GM12878 (cell line): ENCODE measurements around the gene ADAM11. TPM values are rescaled to one million over a fixed set of nuclear protein-coding genes. Genes with fewer than 3 reads are reported as not detected.
"Not testable (repeated sequence)": the region's sequence is repeated elsewhere in the genome, so short reads cannot be mapped to it uniquely, and the experiment has no call there.

Source experiments
- ATAC-seq: fragments of 200-7000 bp; cut with Tn5 transposase; 3 replicates; pipeline ENCODE4 v1.9.1; 2020; ENCODE audit warnings: mild to moderate bottlenecking, moderate library complexity
- BruUV-seq: library from RNA; stranded (reverse); fragments of 400-500 nt; replicated peaks from 2 replicates; lab custom pipeline; 2021; lab: Mats Ljungman, UMichigan
- CTCF ChIA-PET: fragments of 300-600 bp; sonication (Branson Sonifier 250); formaldehyde crosslinking; extraction: SDS; loops from one replicate; lab custom pipeline; 2021; ENCODE audit warnings: inconsistent platforms; lab: Yijun Ruan, JAX
- POLR2A ChIA-PET: fragments of 350-600 bp; formaldehyde crosslinking; extraction: SDS; loops from one replicate; lab custom pipeline; 2021; ENCODE audit warnings: inconsistent platforms; lab: Charles Lee
- RAD21 ChIA-PET: fragments of 300-600 bp; sonication (Branson Sonifier 250); formaldehyde crosslinking; loops from one replicate; lab custom pipeline; 2023; ENCODE audit warnings: antibody characterized with exemption; ENCODE audit not compliant: unreplicated experiment; lab: Charles Lee
- SMC1A ChIA-PET: fragments of 300-600 bp; sonication (Branson Sonifier 250); formaldehyde crosslinking; loops from one replicate; lab custom pipeline; 2023; ENCODE audit not compliant: unreplicated experiment, uncharacterized antibody; lab: Charles Lee
- DNase-seq: peaks from one replicate; pipeline ENCODE4 v3.0.0-alpha.2; 2011; ENCODE audit warnings: low read depth, low spot score
- FAIRE-seq: peaks from 3 replicates; lab custom pipeline; 2011; peaks lifted over from hg19 to GRCh38; lab: Jason Lieb, UNC
- H2AFZ ChIP-seq: 2 replicates; pipeline ENCODE4 v1.6.0; 2011; ENCODE audit warnings: low read depth, low read length, control low read depth; ENCODE audit not compliant: control insufficient read depth
- H3K27ac ChIP-seq: 2 replicates; pipeline ENCODE4 v1.5.1; 2011; ENCODE audit warnings: control low read depth; ENCODE audit not compliant: control insufficient read depth, insufficient read depth
- H3K27me3 ChIP-seq, 2 experiments: replicated peaks in 1 of 2; 2 replicates each; pipeline versions ENCODE4 v1.6.0 to v1.6.1; 2011; ENCODE audit warnings: low read length in 1 of 2; ENCODE audit not compliant: control insufficient read depth in 2 of 2, insufficient read depth in 2 of 2
- H3K36me3 ChIP-seq, 2 experiments: 2 replicates each; pipeline ENCODE4 v1.5.1; 2011; ENCODE audit warnings: low read length in 1 of 2; ENCODE audit not compliant: control insufficient read depth in 2 of 2, insufficient read depth in 2 of 2
- H3K4me1 ChIP-seq: 2 replicates; pipeline ENCODE4 v1.6.1; 2011; ENCODE audit warnings: mild to moderate bottlenecking, low read length, moderate library complexity, mixed read lengths; ENCODE audit not compliant: control insufficient read depth, insufficient read depth
- H3K4me2 ChIP-seq: 2 replicates; pipeline ENCODE4 v1.6.0; 2011; ENCODE audit warnings: control low read depth; ENCODE audit not compliant: control insufficient read depth, insufficient read depth
- H3K4me3 ChIP-seq: fragments of 200-600 bp; sonication (generic); 2 replicates; pipeline ENCODE4 v1.5.1; 2016
- H3K79me2 ChIP-seq: 2 replicates; pipeline ENCODE4 v1.6.0; 2011; ENCODE audit warnings: low read length; ENCODE audit not compliant: control insufficient read depth, insufficient read depth
- H3K9ac ChIP-seq: 2 replicates; pipeline ENCODE4 v1.8.0; 2011; ENCODE audit warnings: low read length, control low read depth, mixed read lengths; ENCODE audit not compliant: control insufficient read depth, insufficient read depth
- H3K9me3 ChIP-seq: replicated peaks from 3 replicates; pipeline ENCODE4 v1.5.1; 2011; ENCODE audit warnings: mild to moderate bottlenecking, low read length; ENCODE audit not compliant: control insufficient read depth, insufficient read depth
- H4K20me1 ChIP-seq: 2 replicates; pipeline ENCODE4 v1.6.0; 2011; ENCODE audit not compliant: control insufficient read depth, insufficient read depth
- ASH2L ChIP-seq: fragments of 300-600, 200-600 bp; sonication (generic); IDR thresholded peaks from 2 replicates; pipeline ENCODE4 v1.6.1; 2017; ENCODE audit warnings: low read depth, mild to moderate bottlenecking, borderline replicate concordance
- CHD1 ChIP-seq: IDR thresholded peaks from 2 replicates; pipeline ENCODE4 v1.6.1; 2012; ENCODE audit warnings: low read depth, low read length, improper control_type of control experiment
- EED ChIP-seq: sonication (generic); IDR thresholded peaks from 2 replicates; pipeline ENCODE4 v1.6.1; 2016; ENCODE audit warnings: antibody characterized with exemption, low read depth
- ELK1 ChIP-seq: IDR thresholded peaks from 2 replicates; pipeline ENCODE4 v1.6.1; 2012; ENCODE audit warnings: low read depth, low read length, improper control_type of control experiment
- ESRRA ChIP-seq: IDR thresholded peaks from 2 replicates; pipeline ENCODE4 v1.6.1; 2012; ENCODE audit warnings: mild to moderate bottlenecking, low read length, improper control_type of control experiment
- GATAD2B ChIP-seq: fragments of 450-650 bp; conservative IDR thresholded peaks from 2 replicates; pipeline ENCODE4 v1.6.1; 2017; ENCODE audit warnings: low read depth, mild to moderate bottlenecking, moderate library complexity
- IKZF2 ChIP-seq, 2 experiments: fragments of 450-650 bp; IDR thresholded peaks; 2 replicates each; pipeline ENCODE4 v1.6.1; 2017; ENCODE audit warnings: mild to moderate bottlenecking in 2 of 2, moderate library complexity in 2 of 2
- JUNB ChIP-seq: IDR thresholded peaks from 2 replicates; pipeline ENCODE4 v1.6.1; 2016; ENCODE audit warnings: antibody characterized with exemption, mild to moderate bottlenecking
- ZNF274 ChIP-seq: IDR thresholded peaks from one replicate; pipeline ENCODE4 v1.8.0; 2011; ENCODE audit not compliant: insufficient read length, insufficient read depth
- WGBS: methylation state at CpG from one replicate; pipeline ENCODE4 v1.1.6; 2016; ENCODE audit warnings: low lambda C conversion rate; ENCODE audit not compliant: insufficient replicate concordance, insufficient coverage; ENCODE audit errors: missing lambda C conversion rate; 5-methylcytosine and 5-hydroxymethylcytosine counted together
- in situ Hi-C: fragments of 300-500 bp; cut with MboI; formaldehyde crosslinking; loops from 9 replicates; pipeline ENCODE4 v1.14.3; 2018; ENCODE audit warnings: mixed read lengths
- intact Hi-C: fragments of 100-400 bp; cut with micrococcal nuclease; formaldehyde crosslinking; loops from one replicate; pipeline ENCODE4 v1.14.2; 2022; ENCODE audit not compliant: unreplicated experiment
- polyA plus RNA-seq, 11 experiments: library from polyadenylated mRNA; depleted of rRNA in 4 of 11; unstranded in 6 of 11; stranded (reverse) in 5 of 11; fragments of >200 nt; fragmentation: Nextera tagmentation in 4 of 11; fragmentation: Illumina TruSeq in 1 of 11; extraction: Ambion mirVana in 4 of 11; extraction: Trizol in 1 of 11; gene quantifications; 1 replicate in 1 of 11; 2 replicates in 10 of 11; pipeline versions ENCODE4 v1.2.1 to v1.2.3, GENCODE V29; 2011 to 2016; ENCODE audit warnings: inconsistent platforms in 2 of 11, missing spikeins in 2 of 11, low read depth in 1 of 11
- total RNA-seq, 4 experiments: library from RNA; depleted of rRNA in 3 of 4; stranded (reverse); fragments of >200 nt in 3 of 4; fragmentation: Illumina TruSeq in 1 of 4; extraction: Trizol in 1 of 4; gene quantifications; 2 replicates each; pipeline versions ENCODE4 v1.2.1 to v1.2.3, GENCODE V29; 2013 to 2021
- TF ChIP-seq, protein P1 (sequence below): IDR thresholded peaks from 2 replicates; pipeline ENCODE4 v1.6.1; 2011; ENCODE audit warnings: low read depth, low read length, improper control_type of control experiment, borderline replicate concordance
- TF ChIP-seq, protein P2 (sequence below): fragments of 150-350 bp; IDR thresholded peaks from 2 replicates; pipeline ENCODE4 v1.6.1; 2014; ENCODE audit warnings: mild to moderate bottlenecking, low read depth, low read length

Gene ADAM11
- total and polyA plus RNA-seq, 10 of the 15 experiments (the other 5 are each of a cell fraction or from before 2014, with no cell fraction given): 0.03 to 0.37 (median 0.06) TPM; not detected in 3

DNA sequence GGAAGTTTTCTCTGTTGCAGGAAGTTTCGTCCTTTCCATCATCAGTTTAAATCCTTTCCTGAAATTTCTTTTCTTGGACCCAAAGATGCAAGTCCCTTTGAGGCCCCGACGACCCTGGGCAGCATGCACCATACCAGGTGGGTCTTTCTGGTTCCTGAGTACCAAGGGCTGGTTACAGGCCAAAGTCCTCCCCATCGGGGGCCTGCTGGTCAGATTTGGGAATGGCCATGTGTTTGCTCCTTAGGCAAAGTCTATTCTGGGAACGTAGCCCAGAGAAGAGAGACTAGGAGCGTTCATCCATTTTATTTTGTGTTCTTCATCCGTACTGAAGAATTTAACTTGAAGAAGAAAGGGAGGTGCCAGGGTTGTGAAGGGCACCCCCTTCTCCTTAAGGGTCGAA lies 17.5 kb upstream of the ADAM11 start (continued):
- TF ChIP-seq ELK1 (no peak), JUNB (no peak), IKZF2 (IDR thresholded peaks at IDR 0.05) (no peak), GATAD2B (no peak), ESRRA (no peak), ASH2L (no peak)
- TF ChIP-seq, protein P1, sequence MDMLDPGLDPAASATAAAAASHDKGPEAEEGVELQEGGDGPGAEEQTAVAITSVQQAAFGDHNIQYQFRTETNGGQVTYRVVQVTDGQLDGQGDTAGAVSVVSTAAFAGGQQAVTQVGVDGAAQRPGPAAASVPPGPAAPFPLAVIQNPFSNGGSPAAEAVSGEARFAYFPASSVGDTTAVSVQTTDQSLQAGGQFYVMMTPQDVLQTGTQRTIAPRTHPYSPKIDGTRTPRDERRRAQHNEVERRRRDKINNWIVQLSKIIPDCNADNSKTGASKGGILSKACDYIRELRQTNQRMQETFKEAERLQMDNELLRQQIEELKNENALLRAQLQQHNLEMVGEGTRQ: no peak

DNA sequence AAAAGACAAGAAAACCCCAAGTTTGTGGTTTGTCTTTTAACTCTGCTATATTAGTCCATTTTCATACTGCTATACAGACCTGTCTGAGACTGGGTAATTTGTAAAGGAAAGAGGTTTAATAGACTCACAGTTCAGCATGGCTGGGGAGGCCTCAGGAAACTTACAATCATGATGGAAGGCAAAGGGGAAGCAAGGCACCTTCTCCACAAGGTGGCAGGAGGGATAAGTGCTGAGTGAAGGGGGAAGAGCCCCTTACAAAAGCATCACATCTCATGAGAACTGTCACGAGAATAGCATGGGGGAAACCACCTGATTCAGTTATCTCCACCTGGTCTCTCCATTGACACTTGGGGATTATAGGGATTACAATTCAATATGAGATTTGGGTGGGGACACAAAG lies 13.5 kb upstream of the ADAM11 start:
- TF ChIP-seq CHD1 (no peak), ZNF274 (no peak), EED (no peak)
- TF ChIP-seq, protein P2, sequence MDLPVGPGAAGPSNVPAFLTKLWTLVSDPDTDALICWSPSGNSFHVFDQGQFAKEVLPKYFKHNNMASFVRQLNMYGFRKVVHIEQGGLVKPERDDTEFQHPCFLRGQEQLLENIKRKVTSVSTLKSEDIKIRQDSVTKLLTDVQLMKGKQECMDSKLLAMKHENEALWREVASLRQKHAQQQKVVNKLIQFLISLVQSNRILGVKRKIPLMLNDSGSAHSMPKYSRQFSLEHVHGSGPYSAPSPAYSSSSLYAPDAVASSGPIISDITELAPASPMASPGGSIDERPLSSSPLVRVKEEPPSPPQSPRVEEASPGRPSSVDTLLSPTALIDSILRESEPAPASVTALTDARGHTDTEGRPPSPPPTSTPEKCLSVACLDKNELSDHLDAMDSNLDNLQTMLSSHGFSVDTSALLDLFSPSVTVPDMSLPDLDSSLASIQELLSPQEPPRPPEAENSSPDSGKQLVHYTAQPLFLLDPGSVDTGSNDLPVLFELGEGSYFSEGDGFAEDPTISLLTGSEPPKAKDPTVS: no peak
- FAIRE-seq: no peak
- ChIA-PET POLR2A (no interaction called here), SMC1A (interaction anchor here (1.0 kb wide), 1 partner anchor 11 kb away, joined by 4 read pairs; no protein-coding TSS in a partner anchor), CTCF (no interaction called here), RAD21 (no interaction called here)
- Histone ChIP-seq H3K4me1 (no peaks in the 10 kb centered on the region), H3K4me3 (no peak overlapping the region), H2AFZ (no peak overlapping the region), H3K36me3 (peaks cover 7 to 12% of the 10 kb centered on the region in 2 experiments; a peak in 3 of 4 replicates), H3K79me2 (no peaks in the 10 kb centered on the region), H3K27ac (no peak overlapping the region), H3K4me2 (no peak overlapping the region), H3K9ac (no peak overlapping the region), H3K9me3 (no peaks in the 10 kb centered on the region), H4K20me1 (no peaks in the 10 kb centered on the region), H3K27me3 (no peaks in the 10 kb centered on the region)
- ATAC-seq: no peak
- WGBS: 89% methylated on average over 1 of the region's 1 CpG
- in situ Hi-C loops: no loop called here
- no peak for DNase-seq
- no TSS peak for BruUV-seq
- intact Hi-C loops: no loop called here

DNA sequence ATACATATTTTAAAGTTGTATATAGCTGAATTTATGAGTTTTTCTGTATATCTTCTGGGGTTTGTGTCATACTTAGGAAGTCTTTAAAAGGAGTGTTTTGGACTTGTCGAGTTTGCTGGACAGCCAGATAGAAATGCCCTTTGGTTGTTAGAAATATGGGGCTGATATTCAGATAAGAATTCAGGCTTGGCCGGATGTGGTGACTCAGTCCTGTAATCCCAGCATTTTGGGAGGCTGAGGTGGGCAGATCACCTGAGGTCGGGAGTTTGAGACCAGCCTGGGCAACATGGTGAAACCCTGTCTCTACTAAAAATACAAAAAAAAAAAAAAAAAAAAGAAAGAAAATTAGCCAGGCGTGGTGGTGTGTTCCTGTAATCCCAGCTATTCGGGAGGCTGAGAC lies 13.1 kb upstream of the ADAM11 start:
- WGBS: 83% methylated on average over 3 of the region's 5 CpGs
- ATAC-seq, RAD21 ChIA-PET, intact Hi-C loops, CTCF ChIA-PET, H3K9me3 ChIP-seq, H3K79me2 ChIP-seq, H3K4me3 ChIP-seq, H3K4me1 ChIP-seq, H3K27ac ChIP-seq, BruUV-seq, FAIRE-seq, H4K20me1 ChIP-seq, H3K9ac ChIP-seq, in situ Hi-C loops, H3K4me2 ChIP-seq, H3K27me3 ChIP-seq, DNase-seq, H2AFZ ChIP-seq: not testable (repeated sequence)
- ChIA-PET SMC1A (interaction anchor here (0.6 kb wide), 1 partner anchor 983 kb away, joined by 3 read pairs; no protein-coding TSS in a partner anchor), POLR2A (interaction anchor here (0.6 kb wide), 1 partner anchor 9 kb away, joined by 4 read pairs; no protein-coding TSS in a partner anchor)
- peaks cover 7 to 14% of the 10 kb centered on the region in 2 experiments for H3K36me3 ChIP-seq
